Measurements from ENCODE around the gene SLC39A9.
"Not testable (repeated sequence)": the region's sequence is repeated elsewhere in the genome, so short reads cannot be mapped to it uniquely, and the experiment has no call there.

The SLC39A9 gene

DNA sequence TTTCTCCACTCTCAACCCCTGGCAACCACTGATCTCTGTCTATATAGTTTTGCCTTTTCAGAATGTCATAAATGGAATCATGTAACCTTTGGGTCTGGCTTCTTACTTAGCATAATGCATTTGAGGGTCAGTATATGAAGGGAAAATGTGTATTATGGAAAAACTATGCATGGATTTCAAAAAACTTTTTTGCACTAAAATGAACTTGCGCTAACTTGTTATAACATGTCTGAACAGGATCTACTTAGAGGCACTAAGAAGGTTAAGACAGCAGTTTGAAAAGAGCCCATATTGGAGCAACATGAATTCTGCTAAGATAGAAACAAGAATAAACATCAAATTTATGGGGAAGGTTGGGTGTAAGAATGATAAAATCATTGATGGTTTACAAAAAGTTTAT lies 29.1 kb downstream of the SLC39A9 start:
- no peak for DNase-seq (ENCODE audit: low read depth)

DNA sequence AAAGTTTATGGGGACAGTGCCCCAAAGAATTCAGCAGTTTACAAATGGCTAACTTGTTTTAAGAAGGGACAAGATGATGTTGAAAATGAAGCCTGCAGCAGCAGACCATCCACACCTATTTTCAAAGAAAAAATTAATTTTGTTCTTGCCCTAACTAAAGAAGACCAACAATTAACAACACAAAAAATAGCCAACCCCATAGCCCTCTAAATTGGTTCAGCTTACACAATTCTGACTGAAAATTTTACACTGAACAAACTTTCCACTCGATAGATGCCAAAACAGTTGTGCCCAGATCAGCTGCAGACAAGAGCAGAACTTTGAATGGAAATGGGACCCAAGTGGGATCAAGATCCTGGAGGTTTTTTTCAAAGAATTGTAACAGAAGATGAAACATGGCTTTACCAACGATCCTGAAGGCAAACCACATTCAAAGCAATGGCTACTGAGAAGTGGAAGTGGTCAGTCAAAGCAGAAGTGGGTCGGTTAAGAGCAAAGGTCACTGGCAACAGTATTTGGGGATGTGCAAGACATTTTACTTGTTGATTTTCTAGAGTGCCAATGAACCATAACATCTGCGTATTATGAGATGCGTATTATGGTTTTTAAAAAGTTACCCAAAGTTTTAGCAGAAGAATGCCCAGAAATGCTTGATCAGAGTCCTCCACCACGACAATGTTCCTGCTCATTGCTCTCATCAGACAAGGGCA lies 30.0 kb downstream of the SLC39A9 start:
- DNase-seq (ENCODE audit: low read depth) = no peak

DNA sequence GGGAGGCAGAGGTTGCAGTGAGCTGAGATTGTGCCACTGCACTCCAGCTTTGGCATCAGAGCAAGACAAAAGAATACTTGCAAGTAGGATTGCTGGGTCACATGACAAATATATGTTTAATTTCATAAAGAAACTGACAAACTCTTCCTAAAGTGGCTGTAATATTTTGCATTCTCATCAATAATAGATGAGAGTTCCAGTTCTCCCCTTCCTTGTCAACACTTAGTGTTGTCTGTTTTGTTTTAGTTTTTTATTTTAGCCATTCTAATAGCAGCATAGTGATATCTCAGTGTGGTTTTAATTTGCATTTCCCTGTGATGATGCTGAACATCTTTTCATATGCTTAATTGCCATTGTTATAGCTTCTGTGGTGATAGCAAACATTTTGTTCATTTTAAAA lies 31.2 kb downstream of the SLC39A9 start:
- DNase-seq (ENCODE audit: low read depth) = no peak

DNA sequence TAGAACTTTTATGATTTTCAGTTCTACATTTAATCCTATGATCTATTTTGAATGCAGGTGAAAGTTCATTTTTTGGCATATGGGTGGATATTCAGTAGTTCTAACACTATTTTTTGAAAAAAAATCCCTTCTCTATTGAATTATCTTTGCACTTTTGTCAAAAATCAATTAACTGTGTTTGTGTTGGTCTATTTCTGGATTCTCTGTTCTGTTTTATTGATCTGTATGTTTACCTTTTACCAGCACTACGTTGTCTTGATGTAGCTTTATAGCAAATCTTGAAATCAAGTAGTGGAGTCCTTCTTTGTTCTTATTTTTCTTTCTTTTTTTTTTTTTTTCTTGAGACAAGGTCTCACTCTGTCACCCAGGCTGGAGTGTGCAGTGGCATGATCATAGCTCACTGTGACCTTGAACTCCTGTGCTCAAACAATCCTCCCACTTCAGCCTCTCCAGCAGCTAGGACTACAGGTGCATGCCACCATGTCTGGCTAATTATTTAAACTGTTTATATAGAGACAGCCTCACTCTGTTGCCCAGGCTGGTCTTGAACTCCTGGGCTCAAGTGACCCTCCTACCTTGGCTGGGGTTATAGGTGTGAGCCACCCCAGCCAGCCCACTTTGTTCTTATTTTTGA lies 31.9 kb downstream of the SLC39A9 start:
- no peak for DNase-seq (ENCODE audit: low read depth)

DNA sequence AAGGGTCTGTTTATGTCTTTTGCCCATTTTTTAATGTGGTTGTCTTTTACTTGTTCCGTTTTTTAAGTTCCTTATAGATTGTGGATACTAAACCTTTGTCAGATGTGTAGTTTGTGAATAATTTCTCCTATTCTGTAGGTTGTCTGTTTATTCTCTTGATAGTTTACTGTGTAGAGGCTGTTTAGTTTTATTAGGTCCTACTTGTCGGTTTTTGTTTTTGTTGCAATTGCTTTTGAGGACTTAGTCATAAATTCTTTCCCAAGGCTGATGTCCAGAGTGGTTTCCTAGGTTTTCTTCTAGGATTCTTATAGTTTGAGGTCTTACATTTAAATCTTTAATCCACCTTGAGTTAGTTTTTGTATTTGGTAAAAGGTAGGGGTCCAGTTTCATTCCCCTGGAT lies 33.9 kb downstream of the SLC39A9 start:
- DNase-seq (ENCODE audit: low read depth) = no peak

DNA sequence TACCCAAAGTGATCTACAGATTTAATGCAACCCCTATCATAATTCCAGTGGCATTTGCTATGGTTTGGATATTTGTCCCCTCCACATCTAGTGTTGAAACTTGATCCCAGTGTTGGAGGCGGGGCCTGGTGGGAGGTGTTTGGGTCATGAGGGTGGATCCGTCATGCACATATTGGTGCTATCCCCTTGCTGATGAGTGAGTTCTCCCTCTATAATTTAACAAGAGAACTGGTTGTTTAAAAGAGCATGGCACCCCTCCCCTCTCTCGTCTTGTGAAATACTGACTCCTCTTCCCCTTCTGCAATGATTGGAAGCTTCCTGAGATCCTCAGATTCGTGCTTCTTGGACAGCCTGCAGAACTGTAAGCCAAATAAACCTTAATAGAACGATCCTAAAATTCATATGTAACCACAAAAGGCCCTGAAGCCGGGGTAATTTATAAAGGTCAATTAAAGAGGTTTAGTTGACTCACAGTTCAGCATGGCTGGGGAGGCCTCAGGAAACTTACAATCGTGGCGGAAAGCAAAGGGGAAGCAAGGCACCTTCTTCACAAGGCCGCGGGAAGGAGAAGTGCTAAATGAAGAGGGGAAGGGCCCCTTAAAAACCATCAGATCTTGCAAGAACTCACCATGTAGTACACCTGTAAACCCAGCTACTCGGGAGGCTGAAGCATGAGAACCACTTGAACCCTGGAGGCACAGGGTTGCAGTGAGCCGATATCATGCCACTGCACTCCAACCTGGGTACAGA lies 41.2 kb downstream of the SLC39A9 start:
- no peak for DNase-seq (ENCODE audit: low read depth)

DNA sequence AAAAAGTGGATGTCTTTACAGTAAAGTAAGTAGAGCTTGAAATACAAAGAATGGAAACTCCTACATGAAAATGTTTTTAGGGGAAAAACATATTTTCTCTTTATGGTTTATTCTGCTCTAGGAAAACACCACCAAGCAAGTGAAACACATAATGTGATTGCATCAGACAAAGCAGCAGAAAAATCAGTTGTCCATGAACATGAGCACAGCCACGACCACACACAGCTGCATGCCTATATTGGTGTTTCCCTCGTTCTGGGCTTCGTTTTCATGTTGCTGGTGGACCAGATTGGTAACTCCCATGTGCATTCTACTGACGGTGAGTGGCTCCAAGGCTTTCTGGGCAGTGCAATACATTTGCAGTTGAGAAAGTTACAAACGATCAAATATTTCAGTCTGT lies 43.5 kb downstream of the SLC39A9 start:
- no peak for DNase-seq (ENCODE audit: low read depth)

DNA sequence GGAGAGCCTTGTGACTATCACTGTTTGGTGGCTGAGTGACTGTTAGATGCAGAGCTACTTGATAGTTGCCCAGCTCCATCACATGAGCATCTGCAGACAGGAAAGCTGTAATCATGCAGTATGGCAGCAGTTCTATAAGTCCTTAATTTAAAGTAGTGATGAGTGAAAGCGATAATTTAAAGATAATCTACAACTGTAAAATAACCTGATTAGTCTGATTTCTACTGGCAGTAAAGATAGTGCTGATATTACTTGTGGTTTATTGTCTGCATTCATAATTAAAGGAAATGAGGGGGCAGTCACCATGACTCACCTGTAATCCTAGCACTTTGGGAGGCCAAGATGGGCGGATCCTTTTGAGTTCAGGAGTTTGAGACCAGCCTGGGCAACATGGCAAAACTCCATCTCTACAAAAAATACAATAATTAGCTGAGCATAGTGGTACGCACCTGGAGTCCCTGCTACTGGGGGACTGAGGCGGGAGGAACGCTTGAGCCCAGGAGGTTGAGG lies 44.9 kb downstream of the SLC39A9 start:
- no peak for DNase-seq (ENCODE audit: low read depth)

DNA sequence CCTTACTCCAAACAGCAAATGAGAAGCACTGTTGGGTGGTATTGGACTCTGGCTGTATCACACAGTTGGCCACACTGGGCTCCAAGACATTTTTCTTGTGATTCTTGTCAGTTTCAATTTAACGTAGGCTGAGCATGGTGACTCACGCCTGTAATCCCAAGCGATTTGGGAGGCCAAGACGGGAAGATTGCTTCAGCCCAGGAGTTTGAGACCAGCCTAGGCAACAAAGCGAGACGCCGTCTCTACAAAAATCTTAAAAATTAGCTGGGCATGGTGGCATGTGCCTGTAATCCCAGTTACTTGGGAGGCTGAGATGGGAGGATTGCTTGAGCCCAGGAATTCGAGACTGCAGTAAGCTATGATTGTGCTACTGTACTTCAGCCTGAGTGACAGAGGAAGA lies 50.7 kb downstream of the SLC39A9 start:
- DNase-seq (ENCODE audit: low read depth) = no peak

DNA sequence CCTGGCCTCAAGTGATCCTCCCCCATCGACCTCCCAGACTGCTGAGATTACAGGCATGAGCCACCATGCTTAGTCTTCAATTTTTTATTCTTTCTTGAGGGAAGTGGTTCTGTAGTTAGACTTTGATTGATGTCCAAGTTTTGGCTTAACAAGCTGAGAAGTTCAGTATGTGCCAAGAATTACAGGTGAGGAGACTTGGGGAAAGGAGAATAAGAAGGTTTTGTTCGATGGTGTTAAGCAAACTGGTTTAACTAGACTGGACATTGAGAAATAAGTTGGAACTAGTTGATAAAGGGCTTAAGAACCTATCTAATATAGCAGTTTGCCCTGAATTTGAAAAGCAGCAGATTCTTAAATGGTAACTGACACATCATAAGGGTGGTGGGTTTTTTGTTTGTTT lies 53.4 kb downstream of the SLC39A9 start:
- DNase-seq (ENCODE audit: low read depth) = no peak

DNA sequence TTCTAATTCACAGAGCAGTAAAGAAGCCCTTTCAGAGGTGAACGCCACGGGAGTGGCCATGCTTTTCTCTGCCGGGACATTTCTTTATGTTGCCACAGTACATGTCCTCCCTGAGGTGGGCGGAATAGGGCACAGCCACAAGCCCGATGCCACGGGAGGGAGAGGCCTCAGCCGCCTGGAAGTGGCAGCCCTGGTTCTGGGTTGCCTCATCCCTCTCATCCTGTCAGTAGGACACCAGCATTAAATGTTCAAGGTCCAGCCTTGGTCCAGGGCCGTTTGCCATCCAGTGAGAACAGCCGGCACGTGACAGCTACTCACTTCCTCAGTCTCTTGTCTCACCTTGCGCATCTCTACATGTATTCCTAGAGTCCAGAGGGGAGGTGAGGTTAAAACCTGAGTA lies 59.9 kb downstream of the SLC39A9 start:
- DNase-seq (ENCODE audit: low read depth) = no peak

DNA sequence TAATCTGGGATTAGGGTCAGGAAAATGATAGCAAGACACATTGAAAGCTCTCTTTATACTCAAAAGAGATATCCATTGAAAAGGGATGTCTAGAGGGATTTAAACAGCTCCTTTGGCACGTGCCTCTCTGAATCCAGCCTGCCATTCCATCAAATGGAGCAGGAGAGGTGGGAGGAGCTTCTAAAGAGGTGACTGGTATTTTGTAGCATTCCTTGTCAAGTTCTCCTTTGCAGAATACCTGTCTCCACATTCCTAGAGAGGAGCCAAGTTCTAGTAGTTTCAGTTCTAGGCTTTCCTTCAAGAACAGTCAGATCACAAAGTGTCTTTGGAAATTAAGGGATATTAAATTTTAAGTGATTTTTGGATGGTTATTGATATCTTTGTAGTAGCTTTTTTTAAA lies 60.6 kb downstream of the SLC39A9 start:
- DNase-seq (ENCODE audit: low read depth) = no peak

DNA sequence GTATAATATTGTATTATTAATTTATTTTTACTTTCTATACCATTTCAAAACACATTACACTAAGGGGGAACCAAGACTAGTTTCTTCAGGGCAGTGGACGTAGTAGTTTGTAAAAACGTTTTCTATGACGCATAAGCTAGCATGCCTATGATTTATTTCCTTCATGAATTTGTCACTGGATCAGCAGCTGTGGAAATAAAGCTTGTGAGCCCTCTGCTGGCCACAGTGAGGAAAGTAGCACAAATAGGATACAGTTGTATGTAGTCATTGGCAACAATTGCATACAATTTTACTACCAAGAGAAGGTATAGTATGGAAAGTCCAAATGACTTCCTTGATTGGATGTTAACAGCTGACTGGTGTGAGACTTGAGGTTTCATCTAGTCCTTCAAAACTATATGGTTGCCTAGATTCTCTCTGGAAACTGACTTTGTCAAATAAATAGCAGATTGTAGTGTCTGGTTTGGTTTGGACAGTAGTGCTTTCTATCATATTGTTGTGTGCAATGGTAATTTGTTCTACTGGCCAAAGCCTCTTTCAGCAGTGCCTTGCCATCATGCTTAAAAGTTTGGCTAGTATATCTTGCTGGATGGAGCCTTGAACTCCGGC lies 61.7 kb downstream of the SLC39A9 start:
- DNase-seq (ENCODE audit: low read depth) = peak; percentile 36

DNA sequence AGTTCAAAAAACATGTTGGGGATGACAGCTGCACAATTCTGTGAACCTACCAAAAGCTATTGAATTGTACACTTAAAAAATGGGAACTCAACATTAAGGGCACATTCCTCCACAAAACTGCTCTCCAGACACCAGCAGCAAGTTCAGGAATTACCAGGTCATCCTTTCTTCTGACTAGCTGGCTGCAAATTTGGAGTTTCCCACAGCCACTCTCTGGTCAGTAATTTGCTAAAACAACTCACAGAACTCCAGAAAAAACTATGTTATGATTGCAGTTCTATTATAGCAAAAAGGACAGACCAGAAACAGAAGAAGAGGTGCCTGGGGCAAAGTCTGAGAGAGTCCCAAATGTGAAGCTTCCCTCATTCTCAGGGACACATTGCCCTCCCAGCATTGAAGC lies 65.9 kb downstream of the SLC39A9 start:
- no peak for DNase-seq (ENCODE audit: low read depth)

DNA sequence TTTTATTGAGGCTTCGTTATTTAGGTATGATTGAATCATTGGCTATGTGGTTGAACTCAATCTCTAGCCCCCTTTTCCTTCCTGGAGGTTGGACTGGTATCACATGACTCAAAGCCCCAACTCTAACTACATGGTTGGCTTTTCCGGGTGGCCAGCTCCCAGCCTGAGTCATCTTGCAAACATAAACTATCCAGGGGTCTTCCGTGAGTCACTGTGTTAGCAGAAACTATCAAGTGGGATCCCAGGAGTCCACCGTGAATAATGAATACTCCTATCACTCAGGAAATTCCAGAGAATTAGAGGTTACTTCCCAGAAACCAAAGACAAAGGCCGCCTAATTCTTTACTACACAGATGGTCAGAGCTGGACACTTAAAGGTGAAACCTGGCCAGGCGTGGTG lies 66.3 kb downstream of the SLC39A9 start:
- no peak for DNase-seq (ENCODE audit: low read depth)

DNA sequence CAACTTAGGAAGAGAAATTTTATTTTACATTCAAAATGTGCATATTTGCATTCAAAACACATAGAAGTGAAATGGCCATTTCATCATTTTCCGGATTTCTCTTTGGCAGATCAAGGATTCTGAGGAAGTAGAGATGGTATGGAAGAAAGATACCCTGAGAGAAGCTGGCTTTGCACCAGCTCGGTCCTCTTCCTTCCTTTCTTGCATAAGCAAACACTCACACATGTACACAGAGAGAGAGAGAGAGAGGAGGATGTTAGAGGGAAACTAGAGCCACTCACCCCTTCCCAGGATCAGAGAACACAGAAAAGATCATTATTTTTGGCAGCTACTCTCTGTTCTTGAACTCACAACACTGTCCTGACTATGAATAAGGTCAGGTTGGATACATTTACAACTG lies 70.5 kb downstream of the SLC39A9 start:
- DNase-seq (ENCODE audit: low read depth) = no peak

DNA sequence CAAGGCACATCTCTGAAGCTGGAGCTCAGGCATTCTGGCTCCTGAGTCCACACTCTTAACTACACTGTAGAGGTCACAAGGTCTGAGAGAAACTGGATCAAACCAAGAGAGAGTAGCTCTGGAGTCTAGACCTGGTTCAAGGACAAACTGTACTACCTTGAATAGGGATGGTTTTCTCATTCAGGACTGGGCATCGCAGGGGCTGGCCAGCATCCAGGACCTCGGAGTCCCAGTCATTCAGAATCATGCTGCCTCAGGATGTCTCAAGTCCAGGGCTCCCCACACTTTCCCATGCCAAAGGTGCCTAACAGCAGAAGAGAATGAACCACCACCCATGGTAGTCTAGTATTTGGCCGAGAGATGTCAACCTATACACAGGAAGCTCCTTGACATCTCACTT lies 72.9 kb downstream of the SLC39A9 start:
- DNase-seq (ENCODE audit: low read depth) = no peak

DNA sequence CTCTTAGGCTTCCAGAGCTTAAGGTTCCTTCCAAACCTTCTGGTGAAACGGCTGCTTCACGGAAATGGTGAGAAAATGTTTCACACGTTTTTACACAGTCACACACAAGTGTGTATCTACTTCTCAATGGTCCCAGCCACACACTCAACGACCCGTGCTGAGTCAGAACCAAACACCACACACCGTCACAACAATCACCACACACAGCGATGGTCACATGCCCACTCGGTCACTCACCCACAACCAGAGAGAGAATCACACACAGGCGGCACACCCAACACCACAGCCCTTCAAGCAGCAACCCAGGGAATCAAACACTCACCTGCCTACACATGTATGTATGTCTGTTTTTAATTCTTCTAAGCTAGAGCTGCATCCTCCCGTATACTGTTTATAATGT lies 73.4 kb downstream of the SLC39A9 start:
- no peak for DNase-seq (ENCODE audit: low read depth)

DNA sequence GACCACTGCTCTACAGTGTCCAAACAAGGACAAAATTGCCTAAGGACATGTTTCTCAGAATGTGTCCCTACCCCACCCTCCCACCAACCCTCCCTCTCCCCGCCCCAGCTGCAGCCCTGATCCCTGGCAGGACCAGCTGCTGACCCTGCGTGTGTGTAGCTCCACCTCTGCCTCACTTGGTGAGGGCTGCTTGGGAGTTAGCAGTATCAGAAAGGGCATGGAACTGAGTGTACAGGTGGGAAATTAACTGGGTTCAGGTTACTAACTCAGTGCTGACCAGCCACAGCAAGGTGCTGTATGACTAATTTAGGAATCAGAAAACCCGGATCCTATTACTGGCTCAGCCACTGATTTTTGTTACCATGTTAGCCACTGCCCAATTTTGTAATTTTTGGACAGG lies 74.8 kb downstream of the SLC39A9 start:
- DNase-seq (ENCODE audit: low read depth) = no peak

DNA sequence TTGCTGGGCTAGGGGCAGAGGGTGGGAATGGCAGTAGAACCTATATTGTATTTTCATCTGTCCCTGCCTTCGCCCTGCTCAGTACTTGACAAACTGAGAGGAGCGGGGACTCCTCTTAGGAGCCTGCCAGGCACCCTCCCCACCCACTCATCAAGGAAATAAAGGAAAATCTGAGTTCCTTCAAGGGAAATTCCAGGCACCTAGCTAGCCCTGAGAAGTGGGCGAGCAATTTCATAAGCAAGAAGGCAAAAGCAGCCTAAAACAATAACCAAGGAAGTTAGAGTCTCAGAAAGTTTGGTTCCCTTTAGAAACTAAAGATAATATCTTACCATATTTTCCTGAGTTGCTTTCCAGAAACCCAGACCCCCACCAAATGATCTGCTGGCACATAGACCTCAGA lies 75.5 kb downstream of the SLC39A9 start:
- no peak for DNase-seq (ENCODE audit: low read depth)

DNA sequence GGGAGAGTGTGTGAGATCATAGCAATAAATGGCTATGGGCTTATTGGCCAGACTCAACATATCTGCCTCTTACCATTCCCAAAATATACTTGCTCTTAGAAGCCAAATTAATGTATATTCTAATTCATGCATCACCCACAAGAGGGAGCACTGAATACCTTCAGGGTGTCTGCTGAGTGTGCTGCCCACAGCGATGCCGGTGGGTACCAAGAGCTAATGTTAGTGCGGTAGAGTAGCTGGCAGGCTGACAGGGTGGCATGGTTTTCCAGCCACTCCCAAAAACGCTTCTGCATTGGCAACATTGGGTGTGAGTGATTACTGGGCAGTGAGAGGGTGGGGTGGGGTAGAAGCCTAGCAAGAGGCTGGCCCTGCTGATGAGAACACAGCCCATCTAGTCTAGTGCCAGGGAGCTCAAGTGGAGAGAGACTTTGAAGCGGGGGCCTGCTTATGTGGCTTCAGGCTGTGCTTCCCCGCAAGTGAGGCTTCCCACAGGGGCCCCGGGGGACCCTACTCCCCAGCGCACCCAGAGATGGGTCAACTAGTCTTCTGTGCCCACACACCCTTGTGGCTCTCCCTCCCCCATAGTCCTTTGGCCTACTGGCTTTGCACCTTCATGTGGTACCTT lies 76.8 kb downstream of the SLC39A9 start:
- DNase-seq (ENCODE audit: low read depth) = no peak

DNA sequence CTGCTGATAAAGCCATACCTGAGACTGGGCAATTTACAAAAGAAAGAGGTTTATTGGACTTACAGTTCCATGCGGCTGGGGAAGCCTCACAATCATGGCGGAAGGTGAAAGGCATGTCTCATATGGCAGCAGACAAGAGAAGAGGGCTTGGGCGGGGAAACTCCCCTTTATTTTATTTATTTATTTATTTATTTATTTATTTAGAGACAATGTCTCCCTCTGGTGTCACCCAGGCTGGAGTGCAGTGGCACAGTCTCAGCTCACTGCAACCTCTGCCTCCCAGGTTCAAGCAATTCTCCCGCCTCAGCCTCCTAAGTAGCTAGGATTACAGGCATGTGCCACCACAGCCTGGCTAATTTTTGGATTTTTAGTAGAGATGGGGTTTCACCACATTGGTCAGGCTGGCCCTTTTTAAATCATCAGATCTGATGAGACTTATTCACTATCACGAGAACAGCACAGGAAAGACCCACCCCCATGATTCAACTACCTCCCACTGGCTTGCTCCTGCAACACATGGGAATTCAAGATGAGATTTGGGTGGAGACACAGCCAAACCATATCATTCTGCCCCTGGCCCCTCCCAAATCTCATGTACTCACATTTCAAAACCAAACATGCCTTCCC lies 78.4 kb downstream of the SLC39A9 start:
- DNase-seq (ENCODE audit: low read depth) = not testable (repeated sequence)
